GM19240 (cell line): Measurements from ENCODE around the gene MLNR.

Source experiments
- DNase-seq: peaks from one replicate; pipeline ENCODE4 v3.0.0; 2011; ENCODE audit warnings: low spot score; ENCODE audit not compliant: insufficient read length

The MLNR gene

GRCh38 chr13:49220036-49220855, at the start of gene MLNR:
MLNR (plus strand) TSS chr13:49220338; CDS start chr13:49220338, 0 bp downstream.
- DNase-seq = no peak

GRCh38 chr13:49171359-49171758, 48.8 kb upstream of the MLNR start:
- no peak for DNase-seq

GRCh38 chr13:49183672-49184325, 36.3 kb upstream of the MLNR start:
- no peak for DNase-seq

GRCh38 chr13:49184621-49185020, 35.5 kb upstream of the MLNR start:
- no peak for DNase-seq

GRCh38 chr13:49185264-49185663, 34.9 kb upstream of the MLNR start:
- DNase-seq = no peak

- no peak for DNase-seq
Measured at GRCh38 chr13:49190901-49191300, 29.2 kb upstream of the MLNR start.

GRCh38 chr13:49206641-49207040, 13.5 kb upstream of the MLNR start:
- no peak for DNase-seq

GRCh38 chr13:49208619-49209018, 11.5 kb upstream of the MLNR start:
- no peak for DNase-seq

GRCh38 chr13:49210114-49210513, 10.0 kb upstream of the MLNR start:
- DNase-seq = no peak

- DNase-seq = no peak
Measured at GRCh38 chr13:49210669-49211068, 9.5 kb upstream of the MLNR start.

- DNase-seq = no peak
Measured at GRCh38 chr13:49213539-49213938, 6.6 kb upstream of the MLNR start.

- DNase-seq = no peak
Measured at GRCh38 chr13:49213997-49214916, 5.9 kb upstream of the MLNR start.

GRCh38 chr13:49214917-49215376, 5.2 kb upstream of the MLNR start:
- DNase-seq = no peak

GRCh38 chr13:49216334-49216733, 3.8 kb upstream of the MLNR start:
- DNase-seq = no peak

- no peak for DNase-seq
Measured at GRCh38 chr13:49217962-49218492, 2.1 kb upstream of the MLNR start.

GRCh38 chr13:49218493-49219051, 1.6 kb upstream of the MLNR start:
- no peak for DNase-seq

- DNase-seq = no peak
Measured at GRCh38 chr13:49219647-49220035, 497 bp upstream of the MLNR start.

GRCh38 chr13:49220856-49221589, 885 bp downstream of the MLNR start:
- DNase-seq = no peak

- DNase-seq = no peak
Measured at GRCh38 chr13:49221590-49221965, 1.4 kb downstream of the MLNR start.

GRCh38 chr13:49225223-49226042, 5.3 kb downstream of the MLNR start:
- no peak for DNase-seq
